ENCODE results near the gene POLE4. TPM values are rescaled to one million over a fixed set of nuclear protein-coding genes. Genes with fewer than 3 reads are reported as not detected.

The POLE4 gene
- total RNA-seq, 1 experiment from 2014 or later = 34.4 TPM

GRCh38 chr2:74927621-74928020 is 30.8 kb upstream of the POLE4 start:
- Histone ChIP-seq H3K79me2 (ENCODE audit: insufficient read depth, low read length) (no peaks in the 10 kb centered on the region), H4K5ac (ENCODE audit: insufficient read length, low read depth, low read length) (no peak overlapping the region), H3K4me2 (ENCODE audit: insufficient read depth, insufficient read length, low read length) (no peak overlapping the region), H3K27me3 (ENCODE audit: insufficient read depth, low read length) (no peaks in the 10 kb centered on the region), H2BK12ac (ENCODE audit: insufficient read length, low read depth, low read length) (no peak overlapping the region), H4K8ac (replicated peaks; ENCODE audit: insufficient read length, low read depth, low read length) (no peak overlapping the region), H3K79me1 (ENCODE audit: insufficient read depth, low read depth, low read length, poor library complexity, severe bottlenecking) (no peaks in the 10 kb centered on the region), H3K9me3 (ENCODE audit: control insufficient read depth, low read depth, low read length) (no peaks in the 10 kb centered on the region), H2BK5ac (ENCODE audit: insufficient read length, low read length) (no peak overlapping the region), H3K23ac (ENCODE audit: insufficient read length, low read depth, low read length) (no peak overlapping the region), H2BK20ac (ENCODE audit: low read depth, low read length, poor library complexity, severe bottlenecking) (no peak overlapping the region), H3K18ac (ENCODE audit: insufficient read length, low read depth, low read length) (no peak overlapping the region), H3K4ac (ENCODE audit: low read depth, low read length) (no peak overlapping the region), H2BK120ac (ENCODE audit: low read depth, low read length, poor library complexity, severe bottlenecking) (no peak overlapping the region), H3T11ph (ENCODE audit: low read length) (no peak overlapping the region), H3K14ac (ENCODE audit: insufficient read depth, low read length) (no peak overlapping the region), H3K27ac (ENCODE audit: insufficient read length, low read depth, low read length) (no peak overlapping the region), H2BK15ac (ENCODE audit: low read depth, low read length) (no peak overlapping the region), H3K9ac (ENCODE audit: extremely low read depth, insufficient read length, low read length) (no peak overlapping the region), H3K56ac (ENCODE audit: insufficient read length, low read depth, low read length) (no peak overlapping the region), H2AK5ac (ENCODE audit: insufficient read length, low read length) (no peak overlapping the region), H3K4me1 (ENCODE audit: insufficient read depth, low read length) (no peaks in the 10 kb centered on the region), H3K23me2 (ENCODE audit: insufficient read length, low read depth, low read length, poor library complexity, severe bottlenecking) (no peaks in the 10 kb centered on the region), H2AFZ (ENCODE audit: low read length) (no peak overlapping the region), H4K91ac (ENCODE audit: insufficient read length, low read depth, low read length) (no peak overlapping the region), H4K20me1 (ENCODE audit: control insufficient read depth, insufficient read depth, insufficient read length) (no peaks in the 10 kb centered on the region)
- no CpG with 5 or more reads among the region's 5 CpGs for WGBS (ENCODE audit: extremely low coverage, insufficient read length, low lambda C conversion rate)
- peaks cover 5 to 6% of the 10 kb centered on the region in 2 experiments for H3K4me1 Mint-ChIP-seq
- no peak overlapping the region for H3K27ac Mint-ChIP-seq
- H3K9me3 Mint-ChIP-seq = no peaks in the 10 kb centered on the region
- peaks cover 4% of the 10 kb centered on the region; the same call in 1 of the 2 replicates for H3K27me3 Mint-ChIP-seq (ENCODE audit: low read depth)
- DNase-seq = no peak
- H3K36me3 Mint-ChIP-seq (ENCODE audit: insufficient read depth in 1 of 3, low read depth in 3 of 3) = no peaks in the 10 kb centered on the region; a peak in 1 of 7 replicates
- no peak overlapping the region for H3K4me3 Mint-ChIP-seq
- no peak for TF ChIP-seq CTCF (conservative IDR thresholded peaks at IDR 0.05)

Data from H9 (cell line).